Fibroblast of villous mesenchyme (primary cell): Measurements from ENCODE around the gene CTDSPL. TPM values are rescaled to one million over a fixed set of nuclear protein-coding genes. Genes with fewer than 3 reads are reported as not detected.

ENCODE experiments used
- DNase-seq: peaks from one replicate; pipeline ENCODE4 v3.0.0-alpha.2; 2010; ENCODE audit warnings: low read depth
- H3K4me3 ChIP-seq: 2 replicates; pipeline ENCODE4 v1.5.1; 2011; ENCODE audit warnings: low read depth, mild to moderate bottlenecking, low read length
- CTCF ChIP-seq: IDR thresholded peaks from 2 replicates; pipeline ENCODE4 v1.5.1; 2012; ENCODE audit warnings: low read depth, mild to moderate bottlenecking, low read length; ENCODE audit not compliant: insufficient read depth
- total RNA-seq: library from RNA; depleted of rRNA; stranded (reverse); fragments of >200 nt; gene quantifications from 2 replicates; pipeline ENCODE4 v1.2.3, GENCODE V29; 2012

CTDSPL gene
- total RNA-seq, 1 donor: 61.7 TPM

DNA sequence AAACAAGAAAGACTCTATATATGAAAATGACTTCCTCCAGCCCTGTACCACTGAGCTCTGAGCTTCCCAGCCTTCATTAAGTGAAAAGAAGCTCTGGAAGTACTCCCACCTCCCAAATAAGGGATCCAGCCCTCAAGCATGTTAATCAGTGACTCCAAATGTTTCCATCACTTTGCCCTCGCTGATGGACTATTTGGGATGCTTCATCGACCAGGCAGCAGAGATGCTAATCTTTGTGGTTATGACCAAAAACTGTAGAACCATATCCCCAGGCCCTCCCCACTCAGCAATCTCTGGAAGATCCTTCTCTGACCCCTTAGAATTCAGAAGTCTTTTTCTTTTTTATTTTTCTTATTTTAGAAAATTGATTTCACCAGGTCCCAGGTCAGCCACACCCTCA lies 2.3 kb upstream of the CTDSPL start:
- no peak overlapping the region for H3K4me3 ChIP-seq
- DNase-seq: no peak
- TF ChIP-seq CTCF: no peak

DNA sequence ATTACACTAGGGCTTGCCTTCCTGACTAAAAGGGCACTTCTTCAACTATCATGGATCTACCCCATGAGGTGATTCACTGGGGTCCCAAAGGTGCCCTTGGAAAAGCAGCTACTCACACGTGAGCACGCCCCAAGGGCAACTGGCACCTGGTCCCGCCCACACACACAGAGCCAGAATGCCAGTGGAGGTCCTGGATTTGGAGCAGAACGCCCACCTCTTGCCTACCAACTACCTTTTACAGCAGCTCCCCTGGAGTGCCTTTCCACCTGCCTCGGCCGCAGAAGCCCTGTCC lies 1.8 kb upstream of the CTDSPL start:
- no peak for TF ChIP-seq CTCF
- no peak for DNase-seq
- H3K4me3 ChIP-seq: no peak overlapping the region

GRCh38 chr3:37862219-37862902 lies 681 bp downstream of the CTDSPL start:
- TF ChIP-seq CTCF: no peak
- H3K4me3 ChIP-seq: peak overlapping the region; percentile 74
- peak; percentile 41 for DNase-seq

GRCh38 chr3:37862903-37863815 lies 1.5 kb downstream of the CTDSPL start:
- peak; percentile 35 for DNase-seq
- TF ChIP-seq CTCF: no peak
- peak overlapping the region; percentile 74 for H3K4me3 ChIP-seq

DNA sequence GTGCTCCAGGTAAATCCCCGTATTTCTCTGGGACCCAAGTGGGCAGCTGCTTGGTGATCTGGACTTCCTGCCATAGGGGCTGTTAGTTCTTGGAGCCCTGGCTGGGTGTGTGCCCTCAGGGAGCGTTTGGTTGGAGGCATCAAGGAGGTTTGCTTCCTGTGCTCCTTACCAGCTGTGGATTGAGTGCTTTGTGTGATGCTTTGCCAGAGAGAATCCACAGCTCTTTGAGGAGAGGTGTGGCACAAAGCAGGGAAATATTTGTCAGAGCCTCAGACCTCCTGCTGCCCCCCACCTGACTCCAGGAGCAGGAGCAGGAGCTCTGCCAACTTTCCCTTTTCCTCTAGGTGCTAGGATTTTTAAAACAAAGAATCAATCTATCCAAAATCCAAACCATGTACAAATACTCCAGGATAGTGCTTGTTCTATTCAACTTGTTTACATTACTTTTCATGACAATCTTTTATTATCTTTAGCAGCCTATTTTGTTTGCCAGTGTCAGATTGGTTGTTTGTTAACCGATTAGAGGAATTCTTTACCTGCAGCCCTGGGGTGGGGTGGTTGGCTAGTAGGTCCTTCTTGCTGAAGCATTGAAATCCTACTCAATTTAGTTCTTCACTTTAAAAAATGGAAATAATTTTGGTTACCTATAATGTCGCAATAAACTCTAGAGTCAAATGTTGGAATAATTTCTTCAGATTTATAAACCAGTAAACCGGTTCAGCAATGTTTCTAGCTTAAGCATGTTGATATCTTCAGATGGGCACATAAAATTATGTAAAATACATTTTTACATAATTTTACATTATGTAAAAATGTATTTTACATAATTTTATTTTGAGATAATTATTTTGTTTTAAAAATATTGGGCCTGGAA lies 2.5 kb downstream of the CTDSPL start:
- H3K4me3 ChIP-seq: no peak overlapping the region
- TF ChIP-seq CTCF: no peak
- no peak for DNase-seq

DNA sequence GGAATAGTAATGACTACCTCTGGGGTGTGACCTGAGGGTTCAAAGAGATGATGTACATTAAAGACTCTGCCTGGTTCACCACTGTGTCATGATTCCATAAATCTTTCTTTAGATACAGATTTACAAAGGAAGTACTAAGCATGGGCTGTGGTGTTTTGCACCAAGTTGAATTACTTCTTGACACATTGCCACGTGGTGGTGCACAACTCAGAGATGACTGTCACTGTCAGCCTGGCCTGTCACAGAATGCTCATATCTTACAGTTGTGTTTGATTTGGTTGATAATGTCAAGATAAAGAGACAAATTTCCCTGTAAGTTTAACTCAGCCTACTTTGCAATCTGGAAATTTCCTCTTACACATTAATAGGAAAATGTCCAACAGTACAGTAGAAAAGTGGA lies 3.2 kb downstream of the CTDSPL start:
- no peak overlapping the region for H3K4me3 ChIP-seq
- TF ChIP-seq CTCF: no peak
- DNase-seq: no peak
